ELF-1 (cell line): ENCODE measurements around the gene PGP.

ENCODE experiments used
- DNase-seq: peaks from one replicate; pipeline ENCODE4 v3.0.0-alpha.2; 2016; ENCODE audit warnings: low read depth, low spot score

Gene PGP

GRCh38 chr16:2166263-2167067 is 48.2 kb downstream of the PGP start:
- DNase-seq: no peak

- no peak for DNase-seq
These were observed 48.8 kb downstream of the PGP start for GRCh38 chr16:2165861-2166260.

- no peak for DNase-seq
These were observed 51.3 kb downstream of the PGP start for GRCh38 chr16:2163211-2163881.

- no peak for DNase-seq
These were observed 51.9 kb downstream of the PGP start for GRCh38 chr16:2162676-2163118.

GRCh38 chr16:2161911-2162310 is 52.7 kb downstream of the PGP start:
- no peak for DNase-seq
